ENCODE data around the gene NFIC.
"Not testable (repeated sequence)": the region's sequence is repeated elsewhere in the genome, so short reads cannot be mapped to it uniquely, and the experiment has no call there.

The NFIC gene

DNA sequence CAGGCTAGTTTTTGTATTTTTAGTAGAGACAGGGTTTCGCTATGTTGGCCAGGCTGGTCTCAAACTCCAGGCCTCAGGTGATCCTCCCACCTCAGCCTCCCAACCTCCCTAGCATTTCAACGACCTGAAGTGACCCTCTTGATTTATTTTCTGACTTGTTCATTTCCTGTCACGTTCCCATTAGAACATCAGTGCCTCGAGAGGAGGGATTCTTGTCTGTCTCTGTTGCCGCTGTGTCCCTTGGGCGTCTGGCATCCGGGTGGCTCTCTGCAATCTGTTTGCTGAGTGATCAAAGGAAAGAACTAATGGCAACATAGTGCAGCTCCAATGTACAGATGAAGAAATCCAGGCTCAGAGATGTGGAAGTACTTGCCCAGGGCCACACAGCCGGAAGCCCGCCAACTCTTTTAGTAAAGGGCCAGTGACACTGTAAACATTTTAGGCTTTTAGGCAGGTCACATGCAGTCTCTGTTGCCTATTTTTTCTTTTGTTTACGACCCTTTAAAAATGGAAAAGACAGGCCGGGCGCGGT is 47.5 kb downstream of the NFIC start:
- FAIRE-seq (no peak), DNase-seq (ENCODE audit: insufficient read length, low spot score) (no peak)

DNA sequence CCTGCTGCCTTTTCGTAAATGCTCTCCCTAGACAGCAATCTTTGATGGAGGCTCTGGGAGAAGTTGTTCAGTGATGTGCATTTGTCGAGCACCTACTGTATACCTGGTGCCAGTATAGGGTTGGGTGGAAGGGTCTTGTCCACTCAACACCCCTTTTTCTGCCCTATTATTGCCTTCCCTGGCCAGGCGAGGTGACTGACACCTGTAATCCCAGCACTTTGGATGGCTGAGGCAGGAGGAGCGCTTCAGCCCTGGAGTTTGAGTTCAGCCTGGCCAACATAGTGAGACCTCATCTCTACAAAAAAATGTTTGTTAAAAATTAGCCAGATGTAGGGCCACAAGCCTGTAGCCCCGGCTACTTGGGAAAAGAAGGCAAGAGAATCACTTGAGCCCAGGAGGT is 49.3 kb downstream of the NFIC start:
- no peak for FAIRE-seq

DNA sequence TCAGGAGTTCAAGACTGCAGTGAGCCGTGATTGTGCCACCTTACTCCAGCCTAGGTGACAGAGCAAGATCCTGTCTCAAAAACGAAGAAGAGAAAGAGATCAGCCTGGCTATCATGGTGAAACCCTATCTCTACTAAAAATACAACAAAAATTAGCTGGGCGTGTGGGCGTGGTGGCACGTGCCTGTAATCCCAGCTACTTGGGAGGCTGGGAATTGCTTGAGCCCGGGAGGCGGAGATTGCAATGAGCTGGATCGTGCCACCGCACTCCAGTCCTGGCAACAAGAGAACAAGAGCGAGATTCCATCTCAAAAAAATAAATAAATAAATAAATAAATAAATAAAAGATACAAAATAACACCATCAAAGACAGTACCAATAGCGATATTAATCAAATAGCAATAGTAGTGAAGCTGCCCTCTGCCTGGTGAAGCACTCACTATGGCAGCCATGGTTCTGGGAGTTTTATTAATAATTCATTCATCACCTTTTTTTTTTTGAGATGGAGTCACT is 53.9 kb downstream of the NFIC start:
- no peak for DNase-seq (ENCODE audit: insufficient read length, low spot score)
- FAIRE-seq, result no peak

More for the DNA sequence above, 49.3 kb downstream of the NFIC start:
- no peak for DNase-seq (ENCODE audit: insufficient read length, low spot score)

DNA sequence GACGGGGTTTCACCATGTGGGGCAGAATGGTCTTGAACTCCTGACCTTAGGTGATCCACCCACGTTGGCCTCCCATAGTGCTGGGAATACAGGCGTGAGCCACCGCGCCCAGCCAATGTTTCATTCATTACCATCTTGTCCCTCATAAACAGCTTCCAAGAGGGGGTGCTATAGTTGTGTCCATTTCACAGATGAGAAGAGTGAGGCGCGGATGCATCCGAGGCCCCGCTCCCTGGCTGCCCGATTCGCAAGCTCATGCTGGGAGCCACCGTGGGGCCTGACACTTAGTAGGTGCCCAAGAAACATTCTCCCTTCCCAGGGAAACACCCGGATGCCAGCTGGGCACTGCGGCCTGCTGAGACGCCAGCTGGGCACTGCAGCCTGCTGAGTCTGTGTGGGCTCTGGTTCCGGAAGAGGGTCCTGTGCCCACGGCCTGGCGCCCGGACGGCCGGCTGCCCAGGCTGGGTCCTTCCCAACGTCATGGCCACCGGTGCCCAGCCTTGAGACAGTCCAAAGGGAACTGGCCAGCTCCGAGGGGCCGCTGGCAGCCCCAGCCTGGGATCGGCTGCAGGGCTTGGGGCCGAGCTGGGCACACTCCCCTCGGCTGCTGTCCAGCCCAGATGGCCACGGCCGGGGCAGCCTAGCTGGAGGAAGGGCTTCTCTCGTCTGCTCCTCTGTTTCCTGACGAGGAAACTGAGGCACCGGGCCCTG is 54.7 kb downstream of the NFIC start:
- FAIRE-seq, result no peak
- no peak for DNase-seq (ENCODE audit: insufficient read length, low spot score)

DNA sequence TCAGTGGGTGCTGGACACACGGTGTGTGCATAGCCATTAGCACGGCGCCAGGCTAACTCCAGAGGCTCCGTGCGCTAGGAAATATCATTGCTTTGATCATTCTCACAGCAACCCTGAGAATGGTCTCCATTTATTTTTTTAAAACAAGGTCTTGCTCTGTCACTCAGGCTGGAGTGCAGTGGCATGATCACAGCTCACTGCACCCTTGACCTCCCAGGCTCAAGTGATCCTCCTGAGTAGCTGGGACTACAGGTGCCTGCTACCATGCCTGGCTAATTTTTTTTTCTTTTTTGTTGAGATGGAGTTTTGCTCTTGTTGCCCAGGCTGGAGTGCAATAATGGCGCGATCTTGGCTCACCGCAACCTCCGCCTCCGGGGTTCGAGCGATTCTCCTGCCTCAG is 55.3 kb downstream of the NFIC start:
- DNase-seq (ENCODE audit: insufficient read length, low spot score); FAIRE-seq: not testable (repeated sequence)

DNA sequence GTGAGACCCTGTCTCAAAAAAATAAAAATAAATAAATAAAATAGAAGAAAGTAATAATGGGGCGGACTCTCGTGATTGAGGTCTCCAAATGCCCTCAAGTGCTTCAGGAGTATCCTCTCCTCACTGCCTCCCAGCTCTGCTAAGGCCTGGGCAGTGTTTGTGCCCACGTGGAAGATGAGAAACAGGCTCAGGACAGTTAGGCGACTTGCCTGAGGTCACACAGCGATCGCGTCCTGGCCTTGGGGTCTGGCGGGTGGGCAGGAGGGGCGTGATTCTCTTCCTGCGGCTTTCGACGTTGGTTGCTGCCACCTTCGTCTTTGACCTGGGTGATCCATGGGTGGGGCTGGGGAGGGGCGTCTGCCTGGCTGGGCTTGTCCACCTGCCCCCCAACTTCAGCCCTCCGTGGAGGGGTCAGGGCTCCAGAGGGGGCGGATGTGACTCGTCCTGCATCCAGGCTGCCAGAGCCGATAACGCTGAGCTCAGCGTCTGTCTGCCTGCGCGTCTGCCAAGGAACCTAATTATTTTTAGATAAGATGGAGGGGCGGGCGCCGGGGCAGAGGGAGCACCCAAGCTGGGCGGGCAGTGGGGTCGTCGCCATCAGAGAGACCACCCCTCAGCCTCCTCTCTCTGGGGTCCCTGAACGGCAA is 56.9 kb downstream of the NFIC start:
- FAIRE-seq, result no peak
- DNase-seq (ENCODE audit: insufficient read length, low spot score), result no peak

DNA sequence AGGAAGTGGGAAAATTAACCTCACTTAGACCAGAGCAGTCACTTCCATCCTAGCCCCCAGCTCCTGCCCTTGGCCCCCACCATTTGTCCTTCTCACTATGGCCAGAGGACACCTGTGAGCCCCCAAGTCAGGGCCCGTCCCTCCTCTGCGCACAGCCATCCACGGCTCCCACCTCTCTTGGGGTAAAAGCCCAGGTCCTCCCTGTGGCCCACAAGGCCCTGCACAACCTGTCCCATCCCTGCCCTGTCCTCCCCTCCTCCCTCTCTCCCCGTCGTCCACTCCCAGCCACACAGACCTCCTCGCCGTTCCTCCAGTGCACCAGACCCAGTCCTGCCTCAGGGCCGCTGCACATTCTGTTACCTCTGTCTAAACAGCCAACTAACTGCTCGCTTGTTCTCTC is 60.0 kb downstream of the NFIC start:
- no peak for FAIRE-seq

DNA sequence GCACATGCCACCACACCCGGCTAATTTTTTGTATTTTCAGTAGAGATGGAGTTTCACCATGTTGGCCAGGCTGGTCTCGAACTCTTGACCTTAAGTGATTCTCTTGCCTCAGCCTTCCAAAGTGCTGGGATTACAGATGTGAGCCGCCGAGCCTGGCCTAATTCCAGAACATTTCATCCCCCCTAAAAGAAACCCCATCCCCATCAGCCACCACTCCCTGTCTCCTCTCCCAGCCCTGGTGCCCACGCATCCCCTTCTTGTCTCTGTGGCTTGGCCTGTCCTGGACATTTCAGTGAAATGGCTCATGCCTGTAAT is 63.9 kb downstream of the NFIC start:
- DNase-seq (ENCODE audit: insufficient read length, low spot score); FAIRE-seq: not testable (repeated sequence)

More for the DNA sequence above, 60.0 kb downstream of the NFIC start:
- no peak for DNase-seq (ENCODE audit: insufficient read length, low spot score)

DNA sequence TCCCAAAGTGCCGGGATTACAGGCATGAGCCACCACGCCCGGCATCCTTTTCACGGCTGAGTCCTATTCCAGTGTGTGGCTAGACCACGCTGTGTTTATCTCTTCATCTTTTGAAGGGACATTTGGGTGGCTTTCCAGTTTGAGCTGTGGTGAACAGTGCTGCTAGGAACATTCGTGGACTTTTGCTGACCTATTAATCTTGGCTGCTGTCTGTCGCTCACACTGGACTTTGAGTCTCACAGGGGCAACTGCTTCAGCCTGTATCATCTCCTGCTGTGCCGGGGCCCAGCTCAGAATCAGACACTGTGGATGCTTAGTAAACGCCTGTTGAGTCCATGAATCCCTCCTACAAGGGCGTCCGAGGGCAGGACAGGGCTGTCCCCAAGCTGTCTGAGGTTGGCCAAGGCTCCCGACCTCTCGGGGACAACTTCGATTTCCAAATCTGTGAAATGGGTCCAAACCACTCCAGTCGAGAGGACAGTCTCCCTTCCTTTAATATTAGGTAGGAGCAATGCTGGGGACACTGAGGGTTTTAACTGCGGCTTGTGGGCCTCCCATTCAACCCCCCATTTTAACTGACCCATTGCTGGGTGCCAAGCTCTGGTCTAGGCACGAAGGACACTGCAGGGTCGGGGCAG is 65.5 kb downstream of the NFIC start:
- no peak for FAIRE-seq

DNA sequence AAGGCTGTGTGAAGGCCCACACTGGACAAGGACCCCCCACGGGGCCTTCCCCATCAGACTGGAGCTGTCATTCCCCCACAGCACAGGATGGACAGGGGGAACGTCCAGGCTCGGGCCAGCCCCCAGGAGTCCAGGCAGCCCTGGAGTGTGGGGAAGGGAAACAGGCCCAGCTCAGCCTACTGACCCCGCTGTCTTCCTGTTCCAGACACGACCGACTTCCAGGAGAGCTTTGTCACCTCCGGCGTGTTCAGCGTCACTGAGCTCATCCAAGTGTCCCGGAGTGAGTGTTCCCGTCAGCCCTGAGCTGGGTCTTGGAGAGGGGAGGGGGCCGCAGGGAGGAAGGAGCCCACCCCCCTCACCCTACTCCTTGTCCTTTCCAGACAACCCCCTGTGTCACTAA is 66.9 kb downstream of the NFIC start:
- no peak for FAIRE-seq

More for the DNA sequence above, 65.5 kb downstream of the NFIC start:
- no peak for DNase-seq (ENCODE audit: insufficient read length, low spot score)

DNA sequence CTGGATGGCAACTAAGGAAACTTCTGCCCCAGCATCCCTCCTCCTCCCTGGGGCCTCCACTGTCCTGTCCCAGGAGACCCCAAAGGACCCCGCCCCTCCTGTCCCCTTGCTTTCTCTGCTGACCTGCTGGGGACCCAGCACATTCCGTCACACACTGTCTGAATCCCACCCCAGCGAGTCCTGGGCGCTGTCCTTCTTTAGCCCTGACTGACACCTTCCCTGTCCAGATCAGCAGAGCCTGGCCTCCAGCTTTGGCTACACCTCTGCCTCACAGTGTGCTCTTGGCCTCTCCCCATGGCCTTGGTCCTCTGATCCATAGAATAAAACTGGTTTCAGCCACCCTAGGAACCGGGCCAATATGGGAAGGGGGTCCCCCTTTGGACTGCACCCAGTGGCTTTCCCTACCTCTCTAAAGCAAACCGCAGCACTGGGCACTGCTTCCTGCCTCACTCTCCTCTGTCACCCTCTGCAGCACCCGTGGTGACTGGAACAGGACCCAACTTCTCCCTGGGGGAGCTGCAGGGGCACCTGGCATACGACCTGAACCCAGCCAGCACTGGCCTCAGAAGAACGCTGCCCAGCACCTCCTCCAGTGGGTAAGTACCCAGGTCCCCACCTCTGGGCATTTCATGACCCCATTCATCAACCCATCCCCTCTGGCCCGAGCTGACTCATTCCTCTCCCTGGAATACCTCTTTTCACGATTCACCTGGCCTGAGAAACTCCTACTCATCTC is 67.6 kb downstream of the NFIC start:
- FAIRE-seq (no peak), DNase-seq (ENCODE audit: insufficient read length, low spot score) (no peak)

More for the DNA sequence above, 66.9 kb downstream of the NFIC start:
- no peak for DNase-seq (ENCODE audit: insufficient read length, low spot score)

DNA sequence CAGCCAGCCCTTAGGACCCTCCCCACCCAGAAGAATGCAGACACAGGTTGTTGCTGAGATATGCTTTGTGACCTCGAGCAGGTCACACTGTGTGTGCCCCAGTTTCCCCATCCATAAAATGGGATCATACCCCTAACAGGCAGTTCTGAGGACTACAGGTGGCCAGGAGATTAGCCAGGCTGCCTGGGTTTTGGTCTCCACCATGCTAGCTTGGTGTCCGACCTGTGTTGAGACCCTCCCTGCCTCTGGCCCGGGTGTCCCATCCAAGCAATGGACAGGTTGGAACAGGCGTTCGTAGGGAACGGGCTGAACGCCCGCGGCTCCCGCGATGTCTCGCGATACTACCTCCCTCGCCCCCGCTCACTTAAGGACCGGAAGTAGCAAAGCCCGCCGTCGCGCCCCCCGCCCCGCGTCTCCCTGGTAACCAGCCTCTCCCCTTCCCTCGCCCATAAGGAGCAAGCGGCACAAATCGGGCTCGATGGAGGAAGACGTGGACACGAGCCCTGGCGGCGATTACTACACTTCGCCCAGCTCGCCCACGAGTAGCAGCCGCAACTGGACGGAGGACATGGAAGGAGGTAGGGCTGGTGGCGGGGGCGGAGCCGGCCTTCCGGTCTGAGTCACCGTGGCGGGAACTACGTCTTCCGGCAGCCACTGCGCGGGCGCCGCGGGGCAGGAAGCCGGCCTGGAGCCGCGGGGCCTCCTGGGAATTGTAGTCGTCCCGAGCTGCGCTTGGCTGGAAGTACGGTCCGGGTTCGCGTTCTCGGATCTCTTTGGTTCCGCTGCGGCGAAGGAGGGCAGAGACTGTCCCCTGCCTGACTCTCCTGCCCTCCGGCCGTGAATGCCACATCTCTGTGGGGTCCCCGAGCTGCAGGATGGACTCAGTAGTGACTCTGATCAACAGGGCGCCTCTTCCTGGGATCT is 68.5 kb downstream of the NFIC start:
- DNase-seq (ENCODE audit: insufficient read length, low spot score) (peak; percentile 94), FAIRE-seq (peak; percentile 86)

DNA sequence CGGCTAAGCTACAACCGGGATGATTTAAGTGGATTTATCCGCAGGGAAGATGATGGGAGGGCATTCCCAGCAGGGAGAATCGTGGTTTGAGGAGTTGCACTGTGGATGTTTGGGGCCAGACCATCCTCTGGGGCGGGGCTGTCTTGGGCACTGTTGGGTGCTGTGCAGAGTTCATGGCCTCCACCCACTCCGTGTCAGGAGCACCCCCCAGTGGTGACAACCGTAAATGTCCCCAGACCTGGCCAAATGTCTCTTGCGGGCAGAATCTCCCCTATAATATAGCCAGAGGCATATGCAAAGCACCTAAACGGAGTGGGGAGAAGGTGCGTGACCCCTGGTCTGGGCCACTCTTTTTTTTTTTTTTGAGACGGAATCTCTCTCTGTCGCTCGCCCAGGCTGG is 73.7 kb downstream of the NFIC start:
- no peak for DNase-seq (ENCODE audit: insufficient read length, low spot score)
- FAIRE-seq, result no peak

DNA sequence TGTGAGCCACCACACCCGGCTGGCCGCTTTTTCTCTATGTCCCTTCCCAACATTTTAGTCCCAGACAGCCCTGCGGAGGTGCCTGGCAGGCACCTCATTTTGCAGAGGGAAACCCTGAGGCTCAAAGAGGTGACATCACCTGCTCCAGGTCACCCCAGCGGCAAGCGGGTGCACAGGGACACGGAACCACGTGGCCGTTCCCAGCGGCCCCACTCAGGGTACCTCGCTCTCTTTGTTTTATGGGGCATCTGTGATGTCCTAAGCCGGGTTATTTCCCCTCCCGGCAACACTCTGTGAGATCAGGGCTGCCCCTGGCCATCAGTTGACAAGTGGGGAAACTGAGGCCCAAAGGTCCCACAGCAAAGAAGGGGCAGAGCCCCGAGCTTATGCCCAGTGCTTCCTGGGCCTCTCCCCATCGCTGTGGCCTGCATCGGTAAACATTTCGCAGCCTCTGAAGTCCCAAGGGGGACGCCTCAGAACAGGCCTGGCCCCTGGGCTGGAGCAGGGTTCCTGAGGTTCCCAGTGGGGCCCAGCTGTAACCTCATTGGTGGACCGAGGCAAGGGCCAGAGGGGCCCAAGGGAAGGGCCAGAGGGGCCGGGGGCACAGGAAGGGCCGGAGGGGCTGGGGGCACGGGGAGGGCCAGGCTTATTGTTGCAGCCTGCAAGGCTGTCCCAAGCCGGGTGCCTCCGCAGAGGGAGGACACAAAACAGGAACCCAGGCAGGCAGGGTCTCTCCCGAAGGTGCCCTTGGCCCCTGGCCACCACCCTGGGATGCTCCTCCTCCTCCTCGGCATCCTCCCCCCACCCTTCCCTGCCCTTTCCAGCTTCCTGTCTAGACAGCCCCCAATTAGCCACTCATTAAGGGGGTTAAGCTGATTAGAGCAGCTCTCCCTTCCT is 75.0 kb downstream of the NFIC start:
- no peak for FAIRE-seq
- no peak for DNase-seq (ENCODE audit: insufficient read length, low spot score)

DNA sequence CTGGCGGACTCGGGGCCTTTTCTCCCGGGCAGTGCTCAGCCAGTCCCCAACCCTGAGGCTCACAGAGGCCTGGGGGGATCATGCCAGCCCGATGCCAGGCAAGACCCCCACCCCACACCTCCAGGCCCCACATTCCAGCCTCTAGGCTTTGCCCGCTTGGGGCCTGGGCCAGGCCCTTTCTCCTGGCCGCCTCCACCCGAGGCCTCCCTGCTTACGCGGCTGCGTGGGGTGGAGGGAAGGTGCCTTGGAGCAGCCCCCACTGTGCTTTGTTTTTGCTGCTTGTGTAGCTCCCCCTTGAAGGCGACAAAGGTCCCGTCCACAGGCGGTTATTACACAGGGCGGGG is 75.6 kb downstream of the NFIC start:
- FAIRE-seq, result no peak

DNA sequence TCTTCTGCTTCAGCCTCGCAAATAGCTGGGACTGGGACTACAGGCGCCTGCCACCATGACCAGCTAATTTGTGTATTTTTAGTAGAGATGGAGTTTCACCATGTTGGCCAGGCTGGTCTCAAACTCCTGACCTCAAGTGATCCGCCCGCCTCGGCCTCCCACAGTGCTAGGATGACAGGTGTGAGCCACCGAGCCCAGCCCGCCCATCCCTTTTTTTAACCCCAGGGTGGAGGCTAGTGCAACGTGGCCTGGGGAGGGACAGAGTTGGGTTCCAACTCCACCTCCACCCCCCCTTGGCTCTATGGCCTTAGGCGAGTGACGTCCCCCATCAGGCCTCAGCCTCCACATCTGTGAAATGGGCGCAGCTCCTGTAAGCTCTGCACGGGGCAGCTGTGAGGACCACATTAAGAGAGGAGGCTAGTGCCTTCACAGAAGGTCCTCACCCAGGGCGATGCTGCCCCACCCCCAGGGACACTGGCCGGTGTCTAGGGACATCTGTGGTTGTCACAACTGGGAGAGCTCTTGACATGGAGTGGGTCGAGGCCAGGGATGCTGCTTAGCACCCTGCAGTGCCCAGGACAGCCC is 76.2 kb downstream of the NFIC start:
- FAIRE-seq, result no peak
- DNase-seq (ENCODE audit: insufficient read length, low spot score), result no peak

More for the DNA sequence above, 75.6 kb downstream of the NFIC start:
- DNase-seq (ENCODE audit: insufficient read length, low spot score), result no peak

DNA sequence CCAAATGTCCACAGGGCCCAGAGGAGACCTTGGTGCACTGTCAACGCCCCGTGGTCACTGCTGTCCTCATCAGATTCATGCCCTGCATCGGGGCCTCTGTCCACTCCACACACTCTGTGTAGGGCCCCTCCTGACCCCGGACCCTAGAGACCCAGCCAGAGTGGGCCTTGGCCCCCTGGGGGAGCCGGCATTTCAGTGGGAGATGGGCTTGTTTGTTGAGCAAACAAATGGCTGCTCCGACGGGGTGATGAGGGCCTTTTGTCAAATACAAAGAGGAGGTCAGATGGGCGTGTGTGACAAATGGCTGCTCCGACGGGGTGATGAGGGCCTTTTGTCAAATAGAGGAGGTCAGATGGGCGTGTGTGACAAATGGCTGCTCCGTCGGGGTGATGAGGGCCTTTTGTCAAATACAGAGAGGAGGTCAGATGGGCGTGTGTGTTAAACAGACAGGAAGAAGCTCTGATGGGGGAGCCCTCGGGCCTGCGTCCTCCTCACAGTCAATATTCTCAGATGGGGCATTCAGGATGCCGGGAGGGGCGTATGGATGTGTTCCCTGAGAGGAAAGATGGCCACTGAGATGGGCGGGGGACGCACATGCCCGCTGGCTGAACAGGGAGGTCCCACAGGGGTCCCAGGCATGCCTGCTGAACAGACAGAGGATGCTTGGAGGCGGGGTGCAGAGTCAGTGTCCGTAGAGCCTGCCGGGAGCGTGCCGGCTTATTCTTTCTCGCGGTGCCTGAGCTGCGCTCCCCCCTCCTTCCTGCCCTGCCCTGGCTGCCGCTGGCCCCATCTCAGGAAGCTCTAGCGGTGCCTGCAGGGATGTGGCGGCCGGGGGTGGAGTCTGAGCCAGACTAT is 77.7 kb downstream of the NFIC start:
- DNase-seq (ENCODE audit: insufficient read length, low spot score) (no peak), FAIRE-seq (no peak)

Measured in HTR-8/SVneo (cell line).